HEK293 (cell line): ENCODE measurements around the gene ADD2.
A peak's percentile ranks its signal among the peaks of the same experiment; 100 is the strongest.

ENCODE experiments used
- CTCF ChIA-PET: fragments of 350-600 bp; formaldehyde crosslinking; extraction: SDS; loops from one replicate; lab custom pipeline; 2021; ENCODE audit warnings: antibody characterized with exemption; lab: Yijun Ruan, JAX
- POLR2A ChIA-PET: fragments of 300-600 bp; formaldehyde crosslinking; extraction: SDS; loops from one replicate; lab custom pipeline; 2020; ENCODE audit warnings: antibody characterized with exemption, inconsistent platforms; lab: Yijun Ruan, JAX
- H3K27ac ChIP-seq: fragments of 200-500 bp; sonication (Bioruptor generic); 2 replicates; pipeline ENCODE4 v1.5.1; 2014; ENCODE audit warnings: low read depth, low read length, control low read depth, inconsistent platforms; ENCODE audit errors: extremely low read depth
- H3K36me3 ChIP-seq, 2 experiments: fragments of 200-500 bp in 1 of 2; sonication (Bioruptor generic) in 1 of 2; 1 replicate in 1 of 2; 2 replicates in 1 of 2; pipeline ENCODE4 v1.5.1; 2014 to 2017; ENCODE audit warnings: inconsistent platforms in 2 of 2, low read length in 2 of 2; ENCODE audit not compliant: control insufficient read depth in 2 of 2, insufficient read depth in 1 of 2
- H3K4me1 ChIP-seq: fragments of 200-500 bp; sonication (Bioruptor generic); 2 replicates; pipeline ENCODE4 v1.5.1; 2014; ENCODE audit warnings: mild to moderate bottlenecking, low read length, inconsistent platforms; ENCODE audit not compliant: control insufficient read depth, insufficient read depth
- H3K4me3 ChIP-seq: 2 replicates; pipeline ENCODE4 v1.5.1; 2011; ENCODE audit warnings: low read depth, mild to moderate bottlenecking, control low read depth, low read length, moderate library complexity
- H3K9me3 ChIP-seq: fragments of 200-500 bp; sonication (Bioruptor generic); 2 replicates; pipeline ENCODE4 v1.5.1; 2014; ENCODE audit warnings: low read depth, low read length, inconsistent platforms; ENCODE audit not compliant: control insufficient read depth, insufficient read depth
- EGR2 ChIP-seq: fragments of 450-650 bp; formaldehyde crosslinking; IDR thresholded peaks from 2 replicates; pipeline ENCODE4 v1.5.1; 2016; ENCODE audit warnings: low read depth, missing biosample characterization, missing genetic modification characterization
- GFI1B ChIP-seq: fragments of 450-650 bp; formaldehyde crosslinking; IDR thresholded peaks from 2 replicates; pipeline ENCODE4 v1.5.1; 2016; ENCODE audit warnings: missing biosample characterization, missing genetic modification characterization
- GLIS1 ChIP-seq: fragments of 450-650 bp; formaldehyde crosslinking; IDR thresholded peaks from 2 replicates; pipeline ENCODE4 v1.5.1; 2016; ENCODE audit warnings: missing biosample characterization, missing genetic modification characterization
- KLF9 ChIP-seq: fragments of 450-650 bp; formaldehyde crosslinking; IDR thresholded peaks from 2 replicates; pipeline ENCODE4 v1.5.1; 2016; ENCODE audit warnings: missing biosample characterization, missing genetic modification characterization, low read depth
- OSR2 ChIP-seq: fragments of 450-650 bp; formaldehyde crosslinking; IDR thresholded peaks from 2 replicates; pipeline ENCODE4 v1.5.1; 2016; ENCODE audit warnings: missing biosample characterization, missing genetic modification characterization
- SP3 ChIP-seq: fragments of 450-650 bp; formaldehyde crosslinking; IDR thresholded peaks from 2 replicates; pipeline ENCODE4 v1.5.1; 2016; ENCODE audit warnings: missing biosample characterization, missing genetic modification characterization
- ZFP69B ChIP-seq: fragments of 450-650 bp; formaldehyde crosslinking; IDR thresholded peaks from 2 replicates; pipeline ENCODE4 v1.5.1; 2016; ENCODE audit warnings: missing biosample characterization, missing genetic modification characterization
- ZIC2 ChIP-seq: fragments of 450-650 bp; formaldehyde crosslinking; IDR thresholded peaks from 2 replicates; pipeline ENCODE4 v1.5.1; 2016; ENCODE audit warnings: missing biosample characterization, missing genetic modification characterization
- ZNF146 ChIP-seq: fragments of 450-650 bp; formaldehyde crosslinking; IDR thresholded peaks from 2 replicates; pipeline ENCODE4 v1.5.1; 2016; ENCODE audit warnings: missing biosample characterization, missing genetic modification characterization
- ZNF184 ChIP-seq: fragments of 450-650 bp; IDR thresholded peaks from 2 replicates; pipeline ENCODE4 v1.5.1; 2018; ENCODE audit warnings: missing biosample characterization, mild to moderate bottlenecking, missing genetic modification characterization
- ZNF23 ChIP-seq: fragments of 450-650 bp; formaldehyde crosslinking; IDR thresholded peaks from 2 replicates; pipeline ENCODE4 v1.5.1; 2016; ENCODE audit warnings: missing biosample characterization, missing genetic modification characterization, borderline replicate concordance
- ZNF266 ChIP-seq: fragments of 450-650 bp; formaldehyde crosslinking; IDR thresholded peaks from 2 replicates; pipeline ENCODE4 v1.5.1; 2016; ENCODE audit warnings: missing biosample characterization, missing genetic modification characterization, low read depth
- ZNF514 ChIP-seq: fragments of 450-650 bp; formaldehyde crosslinking; IDR thresholded peaks from 2 replicates; pipeline ENCODE4 v1.5.1; 2016; ENCODE audit warnings: missing biosample characterization, missing genetic modification characterization
- ZNF548 ChIP-seq: fragments of 450-650 bp; formaldehyde crosslinking; IDR thresholded peaks from 2 replicates; pipeline ENCODE4 v1.5.1; 2016; ENCODE audit warnings: missing biosample characterization, missing genetic modification characterization
- ZNF555 ChIP-seq: fragments of 450-650 bp; formaldehyde crosslinking; conservative IDR thresholded peaks from 2 replicates; pipeline ENCODE4 v1.5.1; 2017; ENCODE audit warnings: missing biosample characterization, mild to moderate bottlenecking, missing genetic modification characterization, inconsistent platforms
- TF ChIP-seq, protein P1 (sequence below): fragments of 450-650 bp; formaldehyde crosslinking; IDR thresholded peaks from 2 replicates; pipeline ENCODE4 v1.5.1; 2016; ENCODE audit warnings: missing biosample characterization, missing genetic modification characterization
- TF ChIP-seq, protein P2 (sequence below): fragments of 450-650 bp; formaldehyde crosslinking; optimal IDR thresholded peaks from 2 replicates; pipeline ENCODE3; 2016; ENCODE audit warnings: missing biosample characterization, mild to moderate bottlenecking, missing genetic modification characterization

Gene ADD2

DNA sequence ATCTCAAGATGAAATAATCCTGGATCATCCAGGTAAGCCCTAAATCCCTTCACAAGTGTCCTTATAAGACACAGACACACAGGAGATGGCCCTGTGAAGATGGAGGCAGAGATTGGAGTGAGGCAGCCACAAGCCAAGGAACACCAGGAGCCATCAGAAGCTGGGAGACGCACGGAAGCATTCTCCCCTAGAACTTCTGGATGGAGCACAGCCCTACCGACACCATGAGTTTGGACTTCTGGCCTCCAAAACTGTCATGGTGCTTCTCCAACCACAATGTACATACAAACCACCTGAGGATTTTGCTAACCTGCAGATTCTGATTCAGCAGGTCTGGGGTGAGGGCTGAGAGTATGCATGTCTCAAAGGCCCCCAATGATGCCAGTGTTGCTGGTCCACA lies 42.5 kb downstream of the ADD2 start:
- Histone ChIP-seq H3K4me1 (no peaks in the 10 kb centered on the region), H3K36me3 (no peaks in the 10 kb centered on the region), H3K4me3 (no peak overlapping the region), H3K9me3 (no peaks in the 10 kb centered on the region), H3K27ac (no peak overlapping the region)
- ChIA-PET CTCF (no interaction called here), POLR2A (no interaction called here)
- no peak for TF ChIP-seq ZNF184 (tag by site-specific recombination)
- TF ChIP-seq ZNF548, result 0 out of 2 replicates have a peak, but pooled peaks have one; percentile 25

DNA sequence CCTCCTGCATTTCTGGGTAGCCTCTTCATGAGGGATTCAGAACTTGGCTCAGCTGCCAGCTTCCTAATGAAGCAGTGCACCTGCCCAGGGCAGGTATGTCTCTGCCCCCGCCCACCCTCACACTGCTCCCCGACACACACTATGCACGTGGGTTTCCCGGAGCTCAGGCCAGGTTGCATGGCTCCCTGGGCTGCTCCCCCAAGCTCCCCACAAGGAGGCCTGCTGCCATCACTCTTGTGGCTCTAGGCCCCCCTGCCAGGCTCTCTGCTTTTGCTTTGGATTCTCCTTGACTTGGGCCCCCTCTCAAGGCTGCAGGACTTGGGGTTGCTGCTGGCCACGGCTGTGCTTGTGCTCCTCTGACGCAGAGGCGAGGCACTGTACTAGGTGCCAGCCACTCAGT lies 43.6 kb downstream of the ADD2 start:
- no peak overlapping the region for H3K27ac ChIP-seq
- ChIA-PET POLR2A (no interaction called here), CTCF (no interaction called here)
- H3K9me3 ChIP-seq, result no peaks in the 10 kb centered on the region
- 0 out of 2 replicates have a peak, but pooled peaks have one; percentile 9 for TF ChIP-seq ZIC2
- TF ChIP-seq, protein P1, sequence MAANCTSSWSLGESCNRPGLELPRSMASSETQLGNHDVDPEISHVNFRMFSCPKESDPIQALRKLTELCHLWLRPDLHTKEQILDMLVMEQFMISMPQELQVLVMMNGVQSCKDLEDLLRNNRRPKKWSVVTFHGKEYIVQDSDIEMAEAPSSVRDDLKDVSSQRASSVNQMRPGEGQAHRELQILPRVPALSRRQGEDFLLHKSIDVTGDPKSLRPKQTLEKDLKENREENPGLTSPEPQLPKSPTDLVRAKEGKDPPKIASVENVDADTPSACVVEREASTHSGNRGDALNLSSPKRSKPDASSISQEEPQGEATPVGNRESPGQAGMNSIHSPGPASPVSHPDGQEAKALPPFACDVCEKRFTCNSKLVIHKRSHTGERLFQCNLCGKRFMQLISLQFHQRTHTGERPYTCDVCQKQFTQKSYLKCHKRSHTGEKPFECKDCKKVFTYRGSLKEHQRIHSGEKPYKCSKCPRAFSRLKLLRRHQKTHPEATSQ, result no peak
- no peak for TF ChIP-seq ZFP69B (tag by site-specific recombination)
- H3K4me3 ChIP-seq, result no peak overlapping the region
- H3K36me3 ChIP-seq, result no peaks in the 10 kb centered on the region
- no peaks in the 10 kb centered on the region for H3K4me1 ChIP-seq

DNA sequence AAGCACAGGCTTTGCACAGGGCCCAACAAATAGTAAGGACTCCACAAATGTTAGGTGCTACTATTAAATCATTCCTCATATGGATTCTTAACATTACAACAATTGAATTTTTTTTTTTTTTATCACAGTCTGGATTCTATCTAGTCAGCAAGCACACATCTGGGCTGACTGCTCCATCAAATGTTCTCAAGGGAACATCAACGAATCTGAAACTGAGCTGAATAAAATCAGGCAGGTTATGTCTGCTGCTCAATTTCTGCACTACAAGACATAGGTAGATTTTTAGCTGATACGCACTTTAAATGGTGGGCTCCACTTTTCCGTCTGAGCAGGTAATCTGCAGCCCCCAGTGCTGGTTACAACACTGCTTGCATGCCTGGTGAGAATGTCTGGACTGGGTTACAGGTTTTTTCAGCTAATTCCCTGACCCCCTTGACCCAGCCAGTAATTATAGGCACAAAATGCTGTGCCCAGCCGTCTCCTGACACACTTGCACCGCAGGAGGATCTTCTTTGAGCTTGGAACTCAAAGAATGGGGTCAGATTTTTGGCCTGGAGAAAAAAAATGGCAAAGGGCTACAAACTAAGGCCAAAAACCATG lies 44.6 kb downstream of the ADD2 start:
- Histone ChIP-seq H3K4me1 (no peaks in the 10 kb centered on the region), H3K9me3 (no peaks in the 10 kb centered on the region), H3K36me3 (no peaks in the 10 kb centered on the region), H3K4me3 (no peak overlapping the region), H3K27ac (no peak overlapping the region)
- ChIA-PET CTCF (interaction anchor here (0.6 kb wide), 3 partner anchors 308 to 1159 kb away, joined by 3 to 7 read pairs (median 3); no protein-coding TSS in a partner anchor), POLR2A (no interaction called here)
- no peak for TF ChIP-seq ZNF23 (tag by site-specific recombination)

DNA sequence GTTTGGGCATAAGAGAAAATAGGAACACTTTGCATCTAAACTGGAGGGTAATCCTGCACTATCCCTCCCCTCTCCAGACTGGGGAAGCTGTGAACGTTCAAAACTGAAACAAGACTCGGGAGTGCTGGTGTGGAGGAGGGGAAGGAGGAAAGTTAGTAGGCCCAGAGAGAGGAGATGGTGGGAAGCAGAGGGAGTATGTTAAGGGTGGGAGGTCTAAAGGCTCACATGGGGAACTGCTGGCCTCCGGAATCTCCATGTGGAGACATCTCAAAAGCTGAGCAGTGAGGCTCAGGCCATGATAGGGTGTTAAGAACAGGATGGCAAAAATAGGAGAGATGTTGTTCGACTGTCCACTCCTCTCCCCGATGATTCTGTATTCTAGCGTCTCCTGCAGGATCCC lies 47.9 kb downstream of the ADD2 start:
- no peaks in the 10 kb centered on the region for H3K36me3 ChIP-seq

DNA sequence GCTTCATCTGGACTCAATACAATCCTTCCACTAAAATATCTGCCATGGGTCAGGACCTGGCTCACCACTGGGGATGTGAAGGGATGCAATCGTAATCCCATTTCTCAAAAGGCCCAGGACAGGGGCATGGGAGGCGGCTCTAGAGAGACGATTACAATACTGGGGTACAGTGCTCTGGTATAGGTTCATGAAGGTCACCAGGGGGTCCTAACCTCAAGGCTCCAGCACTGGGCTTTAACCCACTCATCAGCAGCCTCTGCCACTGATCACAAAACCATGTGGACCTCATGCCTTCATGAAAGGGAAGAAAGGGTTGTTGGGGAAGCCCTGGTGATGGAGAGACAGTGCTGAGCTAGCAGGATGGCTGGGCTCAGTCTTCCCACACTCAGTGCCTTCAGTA lies 48.8 kb downstream of the ADD2 start:
- H3K9me3 ChIP-seq, result no peaks in the 10 kb centered on the region
- TF ChIP-seq ZNF555 (tag by site-specific recombination), result no peak
- no peak for TF ChIP-seq ZNF514
- no peak for TF ChIP-seq GFI1B (tag by site-specific recombination)
- no peak for TF ChIP-seq ZNF266 (tag by site-specific recombination)
- TF ChIP-seq, protein P2, sequence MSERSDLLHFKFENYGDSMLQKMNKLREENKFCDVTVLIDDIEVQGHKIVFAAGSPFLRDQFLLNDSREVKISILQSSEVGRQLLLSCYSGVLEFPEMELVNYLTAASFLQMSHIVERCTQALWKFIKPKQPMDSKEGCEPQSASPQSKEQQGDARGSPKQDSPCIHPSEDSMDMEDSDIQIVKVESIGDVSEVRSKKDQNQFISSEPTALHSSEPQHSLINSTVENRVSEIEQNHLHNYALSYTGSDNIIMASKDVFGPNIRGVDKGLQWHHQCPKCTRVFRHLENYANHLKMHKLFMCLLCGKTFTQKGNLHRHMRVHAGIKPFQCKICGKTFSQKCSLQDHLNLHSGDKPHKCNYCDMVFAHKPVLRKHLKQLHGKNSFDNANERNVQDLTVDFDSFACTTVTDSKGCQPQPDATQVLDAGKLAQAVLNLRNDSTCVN, result no peak
- no peak for TF ChIP-seq SP3 (tag by site-specific recombination)
- TF ChIP-seq GLIS1, result no peak
- TF ChIP-seq OSR2 (tag by site-specific recombination), result no peak
- no peak for TF ChIP-seq ZNF23 (tag by site-specific recombination)
- TF ChIP-seq KLF9 (tag by site-specific recombination), result no peak
- H3K4me1 ChIP-seq, result no peaks in the 10 kb centered on the region
- POLR2A ChIA-PET, result no interaction called here
- no peak overlapping the region for H3K27ac ChIP-seq
- no peaks in the 10 kb centered on the region for H3K36me3 ChIP-seq
- CTCF ChIA-PET, result interaction anchor here (0.7 kb wide), 1 partner anchor 50 kb away, joined by 3 read pairs; no protein-coding TSS in a partner anchor
- no peak overlapping the region for H3K4me3 ChIP-seq

More for the DNA sequence above, 47.9 kb downstream of the ADD2 start:
- Histone ChIP-seq H3K4me3 (no peak overlapping the region), H3K4me1 (no peaks in the 10 kb centered on the region), H3K9me3 (no peaks in the 10 kb centered on the region), H3K27ac (no peak overlapping the region)
- TF ChIP-seq EGR2, result peak; percentile 33; the same call in 1 of the 2 replicates
- TF ChIP-seq ZNF146 (tag by site-specific recombination), result no peak
- ChIA-PET POLR2A (no interaction called here), CTCF (interaction anchor here (0.6 to 0.7 kb wide), 2 partner anchors 49 to 1136 kb away, joined by 3 read pairs; no protein-coding TSS in a partner anchor)
